ENCODE data around the gene KDM2B.

- TF ChIP-seq, protein P1, sequence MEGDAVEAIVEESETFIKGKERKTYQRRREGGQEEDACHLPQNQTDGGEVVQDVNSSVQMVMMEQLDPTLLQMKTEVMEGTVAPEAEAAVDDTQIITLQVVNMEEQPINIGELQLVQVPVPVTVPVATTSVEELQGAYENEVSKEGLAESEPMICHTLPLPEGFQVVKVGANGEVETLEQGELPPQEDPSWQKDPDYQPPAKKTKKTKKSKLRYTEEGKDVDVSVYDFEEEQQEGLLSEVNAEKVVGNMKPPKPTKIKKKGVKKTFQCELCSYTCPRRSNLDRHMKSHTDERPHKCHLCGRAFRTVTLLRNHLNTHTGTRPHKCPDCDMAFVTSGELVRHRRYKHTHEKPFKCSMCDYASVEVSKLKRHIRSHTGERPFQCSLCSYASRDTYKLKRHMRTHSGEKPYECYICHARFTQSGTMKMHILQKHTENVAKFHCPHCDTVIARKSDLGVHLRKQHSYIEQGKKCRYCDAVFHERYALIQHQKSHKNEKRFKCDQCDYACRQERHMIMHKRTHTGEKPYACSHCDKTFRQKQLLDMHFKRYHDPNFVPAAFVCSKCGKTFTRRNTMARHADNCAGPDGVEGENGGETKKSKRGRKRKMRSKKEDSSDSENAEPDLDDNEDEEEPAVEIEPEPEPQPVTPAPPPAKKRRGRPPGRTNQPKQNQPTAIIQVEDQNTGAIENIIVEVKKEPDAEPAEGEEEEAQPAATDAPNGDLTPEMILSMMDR (conservative IDR thresholded peaks at IDR 0.05; ENCODE audit: low read depth in 2 of 2) = no peak
- no peak for TF ChIP-seq CREB1 (CRISPR knock-in tag; IDR thresholded peaks at IDR 0.05; ENCODE audit: low read depth)
Observed at GRCh38 chr12:121568518-121568917, 12.3 kb downstream of the KDM2B start.

Measured in GM23338 (cell line).